ENCODE measurements around the gene ASB7.

- TF ChIP-seq POLR2AphosphoS5 (IDR thresholded peaks at IDR 0.05; ENCODE audit: low read depth, low read length) (no peak), TAF1 (IDR thresholded peaks at IDR 0.05; ENCODE audit: borderline replicate concordance, low read depth, low read length) (no peak)
Observed at GRCh38 chr15:100670505-100671021, 68.2 kb downstream of the ASB7 start.

Measured in GM12892 (cell line).